Spleen (tissue), 11 donors: Measurements from ENCODE around the gene CSGALNACT2. TPM values are rescaled to one million over a fixed set of nuclear protein-coding genes. Genes with fewer than 3 reads are reported as not detected.
A peak's percentile ranks its signal among the peaks of the same experiment; 100 is the strongest.

Experiments
- DNase-seq: peaks from one replicate; pipeline ENCODE4 v3.0.0-alpha.2; 2020
- H3K27ac ChIP-seq, 8 donors: fragments of 200-600 bp; sonication (generic) in 7 of 8; 1 replicate in 4 of 8; 2 replicates in 4 of 8; pipeline versions ENCODE4 v1.5.0 to v1.8.0; 2016 to 2021; ENCODE audit warnings: inconsistent platforms in 4 of 8, mild to moderate bottlenecking in 4 of 8, moderate library complexity in 1 of 8
- H3K27me3 ChIP-seq, 7 donors: fragments of 200-600 bp; sonication (generic) in 6 of 7; replicated peaks in 1 of 7; 1 replicate in 4 of 7; 2 replicates in 3 of 7; pipeline versions ENCODE4 v1.5.0 to v1.8.0; 2016 to 2021; ENCODE audit warnings: inconsistent platforms in 3 of 7, mild to moderate bottlenecking in 1 of 7
- H3K36me3 ChIP-seq, 6 donors: fragments of 200-600 bp; sonication (generic) in 5 of 6; 1 replicate in 4 of 6; 2 replicates in 2 of 6; pipeline versions ENCODE4 v1.5.0 to v1.8.0; 2016 to 2021; ENCODE audit warnings: inconsistent platforms in 2 of 6
- H3K4me1 ChIP-seq, 6 donors: fragments of 200-600 bp; sonication (generic) in 5 of 6; 1 replicate in 3 of 6; 2 replicates in 3 of 6; pipeline versions ENCODE4 v1.5.0 to v1.8.0; 2016 to 2021; ENCODE audit warnings: inconsistent platforms in 3 of 6
- H3K4me3 ChIP-seq, 8 donors: fragments of 200-600 bp; sonication (generic) in 7 of 8; 1 replicate in 4 of 8; 2 replicates in 4 of 8; pipeline versions ENCODE4 v1.5.0 to v1.8.0; 2016 to 2021; ENCODE audit warnings: inconsistent platforms in 4 of 8, mild to moderate bottlenecking in 4 of 8, moderate library complexity in 2 of 8
- H3K9me3 ChIP-seq, 8 donors: fragments of 200-600 bp; sonication (generic) in 7 of 8; 1 replicate in 4 of 8; 2 replicates in 4 of 8; pipeline versions ENCODE4 v1.5.0 to v1.8.0; 2016 to 2021; ENCODE audit warnings: inconsistent platforms in 4 of 8
- POLR2A ChIP-seq, 3 donors: fragments of 450-650 bp; IDR thresholded peaks; one replicate each; pipeline ENCODE4 v1.5.1; 2017; ENCODE audit warnings: antibody characterized with exemption in 3 of 3, mild to moderate bottlenecking in 1 of 3
- POLR2AphosphoS5 ChIP-seq, 3 donors: sonication (generic); formaldehyde crosslinking; IDR thresholded peaks; one replicate each; pipeline ENCODE4 v1.5.1; 2017; ENCODE audit warnings: antibody characterized with exemption in 3 of 3
- WGBS, 5 donors: extraction: QIAGEN DNeasy Blood & Tissue Kit in 3 of 5; methylation state at CpG; one replicate each; pipeline versions ENCODE4 v1.1.5 to v1.1.7; 2013 to 2018; 5-methylcytosine and 5-hydroxymethylcytosine counted together
- intact Hi-C: fragments of 100-400 bp; cut with DNase I; formaldehyde crosslinking; loops from one replicate; pipeline ENCODE4 v1.15.0; 2023; ENCODE audit warnings: low total_unique reads
- polyA plus RNA-seq, 3 donors: library from polyadenylated mRNA; stranded (reverse); fragments of 200-250 nt; gene quantifications; one replicate each; pipeline ENCODE4 v1.2.1, GENCODE V29; 2013
- total RNA-seq, 7 donors: library from RNA; depleted of rRNA in 3 of 7; stranded (reverse); fragments of >200 nt in 3 of 7; fragmentation: NEBNext Ultra II Directional in 4 of 7; extraction: Animal tissue kit (Norgen Biotek cat#: 25700) in 4 of 7; gene quantifications; one replicate each; pipeline versions ENCODE4 v1.1.0 to v1.2.1, GENCODE V29; 2016 to 2021
- TF ChIP-seq, protein P1 (sequence below), 11 experiments: fragments of 200-600 bp in 7 of 11; fragments of 450-650 bp in 4 of 11; sonication (generic) in 4 of 11; IDR thresholded peaks in 8 of 11; conservative IDR thresholded peaks in 3 of 11; 1 replicate in 7 of 11; 2 replicates in 4 of 11; pipeline versions ENCODE4 v1.4.0 to v1.8.0; 2016 to 2021; ENCODE audit warnings: antibody characterized with exemption in 11 of 11, inconsistent platforms in 4 of 11, mild to moderate bottlenecking in 1 of 11
- donor health status: healthy with polysubstance abuse.
- donor health status: DM: no; HTN: no; CAD: no; lungs with moderate emphysema.
- donor health status: DM: no; HTN: no; CAD: no.
- donor health status: Bipolar disorder and iron deficiency.
- donor health status: healthy.
- donor health status: DM: no; HTN: no; CAD: no.
- donor health status: DM: yes; HTN: yes; CAD: no.

Gene CSGALNACT2
- total and polyA plus RNA-seq, 10 donors, result 8.1 to 77.1 (median 34.2) TPM

DNA sequence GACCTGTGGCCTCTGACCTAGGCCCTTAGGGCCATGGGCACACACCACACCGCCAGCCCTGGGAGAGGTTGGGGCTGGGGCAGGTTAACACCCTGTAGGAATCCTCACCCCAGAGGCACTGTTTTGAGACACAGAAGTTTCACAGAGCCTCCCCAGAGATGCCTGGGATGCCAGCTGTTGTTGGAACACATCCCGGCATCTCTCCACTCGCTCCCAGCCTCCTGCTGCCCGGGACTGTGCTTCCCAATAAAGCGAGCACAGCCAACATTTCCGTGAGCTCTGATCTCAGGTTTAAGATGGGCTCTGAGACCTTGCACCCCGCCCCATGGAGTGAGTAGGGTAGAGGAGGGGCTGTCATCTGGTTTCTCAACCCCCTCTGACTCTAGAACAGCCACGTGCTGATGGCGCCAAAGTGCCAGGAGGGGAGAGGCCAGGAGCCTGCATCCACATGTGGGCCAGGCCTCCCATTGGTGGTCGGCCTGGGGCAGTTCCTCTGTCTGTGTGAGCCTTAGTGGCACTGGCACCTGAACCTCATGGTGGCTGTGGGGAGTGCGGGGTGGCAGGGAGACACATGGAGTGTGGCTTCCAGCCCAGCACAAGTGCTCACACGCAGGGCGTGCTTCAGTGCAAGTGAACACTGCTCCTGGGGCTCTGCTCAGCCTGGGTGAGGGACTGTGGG, 73.9 kb downstream of the CSGALNACT2 start:
- H3K4me1 ChIP-seq, result no peaks in the 10 kb centered on the region
- WGBS, 5 donors, result 83 to 91% (median 86%) methylated on average over 10 to 13 of the region's 13 CpGs
- no peak for TF ChIP-seq POLR2AphosphoS5 (IDR thresholded peaks at IDR 0.05)
- TF ChIP-seq POLR2A (IDR thresholded peaks at IDR 0.05), result no peak
- TF ChIP-seq, protein P1, sequence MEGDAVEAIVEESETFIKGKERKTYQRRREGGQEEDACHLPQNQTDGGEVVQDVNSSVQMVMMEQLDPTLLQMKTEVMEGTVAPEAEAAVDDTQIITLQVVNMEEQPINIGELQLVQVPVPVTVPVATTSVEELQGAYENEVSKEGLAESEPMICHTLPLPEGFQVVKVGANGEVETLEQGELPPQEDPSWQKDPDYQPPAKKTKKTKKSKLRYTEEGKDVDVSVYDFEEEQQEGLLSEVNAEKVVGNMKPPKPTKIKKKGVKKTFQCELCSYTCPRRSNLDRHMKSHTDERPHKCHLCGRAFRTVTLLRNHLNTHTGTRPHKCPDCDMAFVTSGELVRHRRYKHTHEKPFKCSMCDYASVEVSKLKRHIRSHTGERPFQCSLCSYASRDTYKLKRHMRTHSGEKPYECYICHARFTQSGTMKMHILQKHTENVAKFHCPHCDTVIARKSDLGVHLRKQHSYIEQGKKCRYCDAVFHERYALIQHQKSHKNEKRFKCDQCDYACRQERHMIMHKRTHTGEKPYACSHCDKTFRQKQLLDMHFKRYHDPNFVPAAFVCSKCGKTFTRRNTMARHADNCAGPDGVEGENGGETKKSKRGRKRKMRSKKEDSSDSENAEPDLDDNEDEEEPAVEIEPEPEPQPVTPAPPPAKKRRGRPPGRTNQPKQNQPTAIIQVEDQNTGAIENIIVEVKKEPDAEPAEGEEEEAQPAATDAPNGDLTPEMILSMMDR (IDR thresholded peaks at IDR 0.05 in 8 of 11, conservative IDR thresholded peaks at IDR 0.05 in 3 of 11), result no peak
- H3K4me3 ChIP-seq, result no peak overlapping the region
- no peaks in the 10 kb centered on the region for H3K36me3 ChIP-seq
- peaks cover 0 to 3% (median 0%) of the 10 kb centered on the region in 7 donors for H3K27me3 ChIP-seq
- no peak overlapping the region for H3K27ac ChIP-seq
- peak; percentile 71 for DNase-seq
- no peaks in the 10 kb centered on the region for H3K9me3 ChIP-seq
- intact Hi-C loops, result no loop called here

DNA sequence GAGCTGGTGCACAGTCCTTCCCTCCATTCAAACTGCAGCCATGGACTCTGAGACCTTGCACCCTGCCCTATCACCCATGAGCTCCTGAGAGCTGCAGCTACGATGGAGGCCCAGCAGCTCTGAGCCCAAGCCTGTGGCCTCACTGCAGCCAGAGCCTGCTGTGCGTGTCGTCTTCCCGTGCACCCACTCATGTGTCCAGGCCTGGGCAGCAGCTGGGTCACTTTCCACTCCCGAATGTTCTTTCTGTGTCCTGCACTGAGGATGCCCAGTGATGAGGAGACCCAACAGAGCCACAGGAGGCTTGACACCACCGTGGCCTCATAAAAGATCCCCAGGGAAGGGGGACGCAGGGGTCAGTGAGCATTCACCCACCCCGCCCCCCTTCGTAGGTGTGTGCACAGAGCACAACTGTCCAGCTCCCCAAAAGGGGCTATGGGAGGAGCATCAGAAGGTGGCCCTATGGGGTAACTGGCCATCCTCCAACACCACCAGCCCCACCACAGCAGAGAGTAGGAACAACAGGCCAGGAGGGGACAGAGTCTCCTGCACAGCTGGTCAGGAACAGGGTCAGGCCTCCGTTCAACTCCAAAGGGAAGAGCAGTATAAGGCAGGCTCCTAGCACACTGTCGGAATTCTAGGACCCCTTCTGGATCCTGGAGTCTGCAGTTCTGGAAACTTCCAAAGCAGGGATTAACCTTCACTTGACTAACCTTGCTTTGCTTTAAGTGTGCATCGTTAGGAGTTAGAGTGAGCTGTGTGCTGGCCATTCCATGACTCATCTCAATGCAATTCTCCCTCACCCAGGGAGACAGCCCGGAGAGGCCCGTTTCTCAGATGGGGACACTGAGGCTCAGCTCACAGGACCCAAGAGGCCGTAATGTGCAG, 76.1 kb downstream of the CSGALNACT2 start:
- WGBS, 5 donors, result 76 to 90% (median 83%) methylated on average over 12 to 15 of the region's 15 CpGs
- peak; percentile 66 for DNase-seq
- TF ChIP-seq, protein P1 (IDR thresholded peaks at IDR 0.05 in 8 of 11, conservative IDR thresholded peaks at IDR 0.05 in 3 of 11), result no peak
- TF ChIP-seq POLR2A (IDR thresholded peaks at IDR 0.05) (no peak), POLR2AphosphoS5 (IDR thresholded peaks at IDR 0.05) (no peak)

DNA sequence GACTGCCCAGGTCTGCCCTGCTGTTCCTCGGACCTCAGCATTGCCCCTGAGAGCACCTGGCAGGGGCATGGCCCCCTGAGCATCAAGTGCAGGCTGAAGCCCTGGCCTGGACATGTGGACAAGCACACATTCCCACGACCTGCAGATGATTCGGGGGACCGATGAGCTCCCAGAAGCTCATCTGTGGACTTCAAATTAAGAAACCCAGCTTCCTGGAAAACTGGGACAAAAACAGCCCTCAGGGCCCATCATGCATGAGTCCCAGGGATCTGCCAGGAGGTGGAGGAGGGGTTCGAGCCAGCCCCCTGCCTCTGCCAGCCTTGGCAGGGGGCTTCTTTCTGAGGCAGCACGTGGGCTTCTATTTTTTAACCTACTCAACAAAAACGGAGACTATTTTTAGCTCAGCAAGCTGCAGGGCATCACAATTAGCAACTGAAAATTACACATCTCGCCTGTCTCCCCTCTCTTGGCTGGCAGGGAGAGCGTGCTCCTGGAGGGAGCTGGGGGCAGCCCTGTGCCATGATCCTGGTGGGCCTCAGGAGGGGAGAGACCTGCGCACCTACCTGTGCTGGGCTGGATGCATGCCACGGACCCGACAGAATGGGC, 76.8 kb downstream of the CSGALNACT2 start:
- intact Hi-C loops, result no loop called here
- 68 to 74% (median 72%) methylated on average over 9 to 12 of the region's 12 CpGs for WGBS, 5 donors
- H3K27me3 ChIP-seq, result peaks cover 0 to 14% (median 0%) of the 10 kb centered on the region in 7 donors
- no peaks in the 10 kb centered on the region for H3K9me3 ChIP-seq
- no peak overlapping the region for H3K4me3 ChIP-seq
- H3K4me1 ChIP-seq, result no peaks in the 10 kb centered on the region
- peak; percentile 48 for DNase-seq
- TF ChIP-seq POLR2A (IDR thresholded peaks at IDR 0.05) (no peak), POLR2AphosphoS5 (IDR thresholded peaks at IDR 0.05) (no peak)
- TF ChIP-seq, protein P1 (IDR thresholded peaks at IDR 0.05 in 8 of 11, conservative IDR thresholded peaks at IDR 0.05 in 3 of 11), result no peak
- no peak overlapping the region for H3K27ac ChIP-seq
- H3K36me3 ChIP-seq, result no peaks in the 10 kb centered on the region

More for the DNA sequence above, 76.1 kb downstream of the CSGALNACT2 start:
- intact Hi-C loops, result no loop called here
- Histone ChIP-seq H3K27me3 (peaks cover 0 to 7% (median 0%) of the 10 kb centered on the region in 7 donors), H3K9me3 (no peaks in the 10 kb centered on the region), H3K27ac (no peak overlapping the region), H3K4me3 (no peak overlapping the region), H3K36me3 (no peaks in the 10 kb centered on the region), H3K4me1 (no peaks in the 10 kb centered on the region)
